Stimulated activated CD8-positive, alpha-beta memory T cell treated with anti-CD3 and anti-CD28 coated beads, Interleukin-4, amount 100 ng/mL, for 4 hours (primary cell): ENCODE data around the gene TMTC2.
"Not testable (repeated sequence)": the region's sequence is repeated elsewhere in the genome, so short reads cannot be mapped to it uniquely, and the experiment has no call there.

Experiments
- DNase-seq, 2 donors: peaks; one replicate each; pipeline ENCODE4 v3.0.0-alpha.2; 2020; ENCODE audit warnings: low read depth in 2 of 2, low spot score in 1 of 2

The TMTC2 gene

DNA sequence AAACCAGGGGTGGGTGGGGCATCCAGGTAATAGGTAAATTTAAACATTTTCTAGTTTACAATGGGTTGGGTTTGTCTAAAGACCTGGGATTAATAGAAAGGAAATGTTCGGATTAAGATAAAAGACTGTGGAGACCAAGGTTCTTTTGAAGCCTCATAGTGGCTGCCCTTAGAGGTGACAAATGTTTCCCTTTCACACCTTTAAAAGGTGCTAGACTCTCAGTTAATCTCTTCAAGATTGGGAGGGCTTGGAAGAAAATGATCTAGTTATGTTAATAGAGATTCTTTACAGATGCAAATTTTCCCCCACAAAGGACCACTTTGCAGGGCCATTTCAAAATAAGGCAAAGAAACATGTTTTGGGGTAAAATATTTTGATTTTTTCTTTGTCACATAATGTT, 39.0 kb downstream of the TMTC2 start:
- no peak for DNase-seq

DNA sequence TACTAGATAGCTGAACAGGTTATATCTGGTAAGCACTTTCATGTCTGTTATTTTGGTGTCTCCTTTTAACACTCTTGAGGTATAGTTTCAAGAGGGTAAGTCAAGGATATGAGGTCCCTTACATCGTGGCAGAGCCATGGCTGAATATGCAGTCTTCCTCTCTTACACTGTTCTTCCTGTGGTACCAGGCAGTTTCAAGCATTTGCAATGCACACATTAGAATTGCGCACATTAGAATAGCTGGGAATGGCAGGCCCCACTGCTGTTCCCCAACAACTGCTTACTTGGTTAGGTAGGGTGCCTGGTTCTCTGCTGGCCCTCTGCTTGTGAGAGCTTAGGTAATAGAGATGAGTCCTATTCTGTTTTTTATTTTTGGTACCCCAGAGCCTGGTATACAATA, 41.2 kb downstream of the TMTC2 start:
- DNase-seq: no peak

DNA sequence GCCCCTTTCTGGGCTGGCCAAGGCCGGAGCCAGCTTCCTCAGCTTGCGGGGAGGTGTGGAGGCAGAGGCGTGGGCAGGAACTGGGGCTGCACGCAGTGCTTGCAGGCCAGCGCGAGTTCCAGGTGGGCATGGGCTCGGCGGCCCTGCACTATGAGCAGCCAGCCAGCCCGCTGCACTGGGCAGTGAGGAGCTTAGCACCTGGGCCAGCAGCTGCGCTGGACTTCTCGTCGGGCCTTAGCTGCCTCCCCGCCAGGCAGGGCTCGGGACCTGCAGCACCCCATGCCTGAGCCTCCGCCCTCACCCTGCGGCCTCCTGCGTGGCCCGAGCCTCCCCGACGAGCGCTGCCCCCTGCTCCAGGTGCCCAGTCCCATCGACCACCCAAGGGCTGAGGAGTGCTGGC, 42.0 kb downstream of the TMTC2 start:
- DNase-seq: no peak

DNA sequence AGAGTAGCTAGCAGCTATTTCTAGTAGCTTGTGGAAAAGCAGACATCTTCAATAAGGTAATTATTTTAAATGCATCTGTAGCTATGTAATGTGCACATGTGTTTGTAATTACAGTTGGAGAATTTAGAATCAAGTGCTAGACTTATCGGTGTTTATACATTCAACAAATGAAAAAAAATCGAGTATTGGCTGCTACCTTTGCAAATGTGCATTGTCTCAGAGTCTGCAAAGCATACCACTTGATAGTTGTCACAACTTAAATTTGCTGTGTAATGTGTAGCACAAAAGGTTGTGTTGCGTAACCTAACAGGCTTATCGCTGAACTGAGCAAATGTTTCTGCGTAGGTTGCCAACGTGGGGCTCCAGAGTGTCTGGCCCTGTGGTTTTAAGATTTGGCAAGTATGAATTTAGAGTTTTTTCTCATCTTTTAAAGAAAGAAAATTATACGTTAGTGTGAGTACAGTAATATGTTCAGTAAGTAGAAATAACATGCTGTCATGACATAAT, 44.3 kb downstream of the TMTC2 start:
- DNase-seq: no peak

DNA sequence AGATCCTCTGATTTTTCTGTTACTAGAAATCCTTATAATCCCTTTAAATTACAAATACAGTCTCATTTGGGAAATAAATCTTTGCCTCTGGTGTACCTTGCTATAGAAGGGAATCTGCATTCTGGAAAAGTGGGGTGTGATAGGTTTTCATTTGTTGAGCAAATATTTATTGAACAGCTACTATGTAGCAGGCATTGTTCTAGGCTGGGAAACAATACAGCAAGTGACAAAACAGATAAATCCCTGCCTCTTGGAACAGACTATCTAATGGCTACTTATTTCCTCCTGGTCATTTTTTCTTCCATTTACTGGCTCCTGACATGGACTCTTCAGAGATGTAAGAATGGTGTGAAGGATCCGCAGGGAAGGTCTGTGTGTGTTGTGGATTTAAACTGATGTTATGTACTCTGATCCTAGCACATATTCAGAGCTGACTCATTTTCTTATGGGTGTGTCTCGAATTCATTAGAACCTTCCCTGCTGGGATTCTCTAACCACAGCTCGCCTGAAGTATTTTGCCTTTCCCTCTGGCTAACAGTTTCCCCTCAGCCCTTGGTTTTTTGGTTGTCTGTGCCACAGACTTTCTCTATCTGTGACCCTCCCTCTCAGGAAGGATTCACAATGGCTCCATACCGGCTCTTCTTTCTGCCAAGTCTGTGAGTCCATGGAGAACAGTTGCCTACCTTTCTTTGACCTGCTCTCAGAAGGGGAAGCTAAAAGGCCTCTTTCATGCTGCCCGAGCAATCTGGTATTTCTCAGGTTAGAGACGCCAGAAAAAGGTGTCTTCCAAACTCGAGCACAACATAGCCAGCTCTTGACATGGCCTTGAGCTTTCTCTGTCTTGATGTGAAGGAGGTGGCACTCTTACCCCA, 53.7 kb downstream of the TMTC2 start:
- no peak for DNase-seq

DNA sequence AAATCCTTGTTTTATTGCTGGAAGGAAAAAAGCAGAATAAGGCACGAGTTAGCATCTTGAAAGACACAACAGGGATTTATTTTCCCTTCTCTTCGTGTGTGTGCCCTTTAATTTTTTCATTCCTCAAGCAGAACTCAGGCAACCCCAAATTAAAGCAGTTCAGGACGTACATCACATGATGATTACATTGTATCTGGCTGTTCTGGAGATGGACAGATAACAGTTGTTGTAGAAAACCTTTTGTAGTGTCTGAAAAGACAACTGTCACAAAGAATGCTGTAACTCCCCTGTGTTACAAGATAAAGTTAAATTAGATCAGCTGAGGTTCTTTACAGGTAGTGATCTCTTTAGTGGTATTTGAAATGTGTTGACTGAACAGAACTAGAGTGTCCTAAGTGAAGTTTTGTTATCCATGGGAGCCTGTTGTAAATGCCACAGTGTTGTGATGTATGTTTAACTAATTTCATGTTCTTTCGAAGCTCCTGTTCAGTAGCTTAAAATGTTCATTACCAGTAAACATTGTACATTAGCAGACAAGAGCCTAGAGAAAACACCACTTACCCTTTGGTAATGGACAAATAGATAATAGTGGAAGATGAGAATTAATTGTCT, 58.5 kb downstream of the TMTC2 start:
- DNase-seq: no peak

DNA sequence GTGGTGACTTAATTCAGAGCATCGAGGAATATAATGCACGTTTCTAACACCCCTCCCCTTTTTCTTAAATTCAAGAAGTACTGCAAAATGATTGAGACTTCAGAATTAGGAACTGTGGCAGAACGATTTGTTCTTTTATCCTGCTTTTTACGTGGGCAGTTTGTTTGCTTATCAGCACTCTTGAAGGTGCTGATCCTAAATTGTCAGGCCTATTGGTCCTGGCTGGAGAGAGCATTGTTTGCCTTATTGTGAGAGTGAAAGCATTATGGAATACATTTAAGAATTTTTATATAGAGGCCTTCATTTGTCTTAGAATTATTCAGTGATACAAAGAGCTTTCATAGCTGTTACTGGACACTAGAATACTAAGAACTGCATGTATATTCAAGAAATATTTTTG, 59.1 kb downstream of the TMTC2 start:
- DNase-seq: no peak

DNA sequence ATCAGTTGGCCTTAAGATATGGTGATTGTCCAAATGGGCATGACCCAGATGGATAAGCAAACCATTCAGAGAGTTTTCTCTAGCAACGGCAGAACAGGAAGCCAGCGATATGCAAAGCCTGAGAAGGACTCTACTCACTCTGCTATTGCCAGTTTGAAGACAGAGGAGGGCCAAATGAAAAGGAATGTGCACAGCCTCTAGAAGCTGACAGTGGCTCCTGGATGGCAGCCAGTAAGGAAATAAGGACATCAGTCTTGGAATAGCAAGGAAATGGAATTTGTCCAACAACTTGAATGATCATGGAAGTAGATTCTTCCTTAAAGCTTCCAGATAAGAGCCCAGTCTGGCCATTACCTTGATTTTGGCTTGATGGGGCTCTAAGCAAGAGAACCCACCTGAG, 60.0 kb downstream of the TMTC2 start:
- no peak for DNase-seq

DNA sequence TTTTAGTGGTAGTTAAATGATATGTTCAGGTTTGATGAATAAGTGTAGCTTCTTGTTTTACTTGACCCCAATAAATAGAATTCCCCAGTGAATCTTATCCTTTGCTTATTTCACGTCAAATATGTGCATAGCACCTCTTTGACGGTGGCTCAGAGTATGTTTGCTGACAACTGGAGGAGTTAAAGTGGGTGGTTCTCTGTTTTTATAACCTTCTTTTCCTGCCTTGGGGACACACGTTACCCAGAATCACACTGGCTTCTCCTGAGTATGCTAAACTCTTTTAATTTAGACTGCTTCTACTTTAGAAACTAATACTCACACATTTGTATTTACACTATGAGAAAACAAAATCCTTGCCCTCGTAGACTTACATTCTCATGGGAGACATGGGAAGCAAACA, 62.3 kb downstream of the TMTC2 start:
- DNase-seq: no peak

DNA sequence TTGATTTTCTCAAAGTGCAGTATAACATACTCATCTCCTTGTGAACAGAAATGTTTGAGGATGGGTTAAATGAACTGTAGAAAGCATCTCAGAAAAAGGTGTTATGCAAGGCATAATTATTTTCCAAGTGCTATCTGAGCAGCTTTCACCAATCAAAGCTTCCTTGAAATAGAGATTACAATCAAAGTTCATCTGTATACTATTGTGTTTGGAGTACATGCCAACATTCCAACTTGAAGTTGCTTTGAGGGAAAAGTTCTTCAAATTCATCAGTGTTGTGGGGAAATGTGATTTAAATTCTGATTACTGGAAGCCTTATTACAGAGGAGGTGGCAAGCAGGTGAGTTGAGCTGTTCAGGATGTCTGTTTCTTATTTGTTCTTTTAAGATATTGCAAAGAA, 68.2 kb downstream of the TMTC2 start:
- DNase-seq: no peak

DNA sequence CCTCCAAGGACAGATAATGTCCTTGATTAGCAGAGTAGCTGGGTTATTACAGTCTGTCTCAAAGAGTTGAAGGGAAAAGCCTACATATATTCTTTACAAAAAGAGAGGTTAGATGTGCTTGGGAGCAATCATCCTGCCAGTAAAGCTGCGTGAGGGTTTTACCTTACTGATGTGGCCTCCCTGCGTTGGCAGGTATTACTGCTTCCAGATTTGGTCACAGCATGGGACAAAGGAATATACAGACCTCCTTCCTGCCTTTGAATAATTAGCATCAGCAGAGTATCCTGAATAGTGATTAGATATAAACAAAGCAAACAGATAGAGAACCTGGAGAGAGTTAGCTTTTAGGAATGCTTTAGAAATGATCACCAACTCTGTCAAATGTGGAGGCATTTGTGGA, 69.6 kb downstream of the TMTC2 start:
- no peak for DNase-seq

DNA sequence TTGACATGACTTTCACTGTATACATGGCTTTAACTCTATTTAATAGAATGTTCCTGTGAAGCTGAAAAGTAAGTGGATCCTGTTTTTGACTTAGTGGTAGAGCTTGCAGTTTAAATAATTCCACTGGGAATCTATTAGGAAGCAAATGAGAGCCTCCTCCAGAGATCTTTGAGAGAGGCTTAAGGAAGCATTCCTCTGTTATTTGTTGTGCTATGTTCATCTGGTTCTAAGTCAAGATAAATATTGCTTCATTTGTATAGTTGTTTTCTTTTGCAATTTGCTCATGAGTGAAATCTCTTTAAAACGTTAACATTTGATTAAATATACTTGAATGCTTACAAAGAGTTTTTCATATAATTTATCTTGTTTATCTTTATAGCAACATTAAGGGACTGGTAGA, 70.4 kb downstream of the TMTC2 start:
- no peak for DNase-seq

DNA sequence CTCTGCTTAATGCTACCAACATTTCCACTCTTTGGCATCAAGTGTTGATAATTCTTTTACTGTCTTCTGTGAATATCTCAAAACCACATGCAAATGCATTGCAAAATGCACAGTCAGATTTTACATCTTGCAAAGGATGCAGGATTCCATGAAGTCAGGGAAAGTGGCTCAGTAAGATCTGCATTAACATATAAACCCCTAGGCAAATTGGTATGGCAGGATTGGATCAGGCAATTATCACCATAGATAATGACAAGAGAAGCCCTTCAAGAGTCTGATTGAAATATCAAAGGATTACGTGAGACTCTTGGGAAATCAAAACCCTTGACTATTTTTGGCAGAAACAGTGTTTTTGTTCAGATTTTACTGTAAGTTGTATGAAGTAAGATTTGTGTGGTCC, 71.0 kb downstream of the TMTC2 start:
- no peak for DNase-seq

DNA sequence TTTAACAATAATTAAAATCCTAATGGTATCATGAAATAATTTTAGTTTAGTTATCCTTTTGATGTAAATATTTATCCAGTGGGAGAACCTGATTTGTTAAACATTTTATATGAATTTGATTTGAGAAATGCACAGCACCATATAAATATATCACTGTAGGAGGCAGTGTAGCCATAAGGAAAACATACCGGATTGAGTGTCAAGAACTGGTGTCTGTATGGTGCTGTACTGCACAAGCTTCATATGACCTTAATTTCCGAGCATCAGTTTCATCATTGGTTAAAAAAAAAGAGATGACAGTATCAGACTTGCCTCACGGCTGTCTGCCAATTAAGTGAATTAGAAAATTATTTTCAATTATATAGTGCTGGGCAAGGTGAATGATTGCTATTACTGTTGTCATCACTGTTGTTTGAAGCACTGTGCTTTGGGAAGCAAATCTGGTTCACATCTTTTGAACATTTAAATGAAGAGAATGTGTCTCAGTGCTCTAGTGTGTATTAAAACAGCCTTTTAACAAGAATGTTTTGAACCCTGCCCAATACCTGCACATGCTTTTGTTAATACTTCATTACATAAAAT, 72.1 kb downstream of the TMTC2 start:
- no peak for DNase-seq

DNA sequence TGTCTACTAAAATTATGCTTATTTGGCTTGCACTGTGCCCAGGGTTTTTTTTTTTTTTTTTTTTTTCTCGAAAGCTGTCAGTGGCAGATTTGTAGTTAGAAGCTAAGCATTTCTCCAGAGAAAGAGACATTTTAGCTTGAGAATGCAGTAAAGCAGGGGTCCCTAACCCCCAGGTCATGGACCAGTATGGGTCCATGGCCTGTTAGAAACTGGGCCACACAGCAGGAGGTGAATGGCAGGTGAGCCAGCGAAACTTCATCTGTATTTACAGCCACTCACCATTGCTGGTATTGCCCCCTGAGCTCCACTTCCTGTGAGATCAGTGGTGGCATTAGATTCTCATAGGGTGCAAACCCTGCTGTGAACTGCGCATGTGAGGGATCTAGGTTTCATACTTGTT, 73.7 kb downstream of the TMTC2 start:
- no peak for DNase-seq

DNA sequence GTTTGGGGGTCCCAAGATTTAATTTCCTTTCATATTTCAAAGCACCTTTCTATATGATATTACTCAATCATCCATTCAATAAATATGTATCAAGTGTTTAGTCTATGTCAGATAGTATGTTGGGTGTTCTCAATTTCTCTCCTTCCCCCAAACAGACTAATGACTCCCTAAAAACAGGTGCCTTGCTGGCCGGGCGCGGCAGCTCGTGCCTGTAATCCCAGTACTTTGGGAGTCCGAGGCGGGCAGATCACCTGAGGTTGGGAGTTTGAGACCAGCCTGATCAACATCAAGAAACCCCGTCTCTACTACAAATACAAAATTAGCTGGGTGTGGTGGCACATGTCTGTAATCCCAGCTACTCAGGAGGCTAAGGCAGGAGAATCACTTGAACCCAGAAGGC, 78.5 kb downstream of the TMTC2 start:
- not testable (repeated sequence) for DNase-seq

DNA sequence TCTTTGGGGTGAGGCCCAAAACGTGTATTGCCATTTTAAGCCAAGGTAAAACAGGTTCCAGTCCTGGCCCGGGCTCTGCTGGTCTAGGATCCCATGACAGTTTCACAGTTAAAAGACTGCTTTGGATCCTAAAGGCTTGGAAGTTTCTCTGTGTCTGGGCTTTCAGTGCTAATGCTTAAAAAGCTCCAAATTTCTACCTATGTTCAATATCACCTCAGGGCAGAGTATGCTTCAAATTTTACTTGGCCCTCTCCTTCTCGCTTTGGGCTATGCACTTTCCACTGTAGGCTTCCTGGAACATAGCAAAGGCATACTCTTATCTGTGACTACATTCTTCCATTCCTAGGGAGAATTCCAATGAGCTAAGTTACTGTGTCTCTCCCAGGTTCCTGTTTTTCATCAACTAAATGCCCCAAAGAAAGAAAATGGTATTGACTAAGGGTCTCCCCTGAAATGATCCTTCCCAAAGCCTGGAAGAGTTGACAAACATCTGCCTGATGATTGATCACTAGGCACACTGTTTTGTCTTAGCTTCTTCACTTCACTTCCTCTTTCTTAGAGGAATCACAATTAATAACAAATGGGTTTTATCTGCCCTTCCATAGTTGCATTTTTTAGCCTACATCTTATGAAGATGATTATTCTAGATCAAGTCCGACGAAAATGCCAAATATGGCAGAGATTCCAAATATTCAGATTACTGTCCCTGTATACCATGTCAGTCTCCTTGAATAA, 79.4 kb downstream of the TMTC2 start:
- DNase-seq: no peak

DNA sequence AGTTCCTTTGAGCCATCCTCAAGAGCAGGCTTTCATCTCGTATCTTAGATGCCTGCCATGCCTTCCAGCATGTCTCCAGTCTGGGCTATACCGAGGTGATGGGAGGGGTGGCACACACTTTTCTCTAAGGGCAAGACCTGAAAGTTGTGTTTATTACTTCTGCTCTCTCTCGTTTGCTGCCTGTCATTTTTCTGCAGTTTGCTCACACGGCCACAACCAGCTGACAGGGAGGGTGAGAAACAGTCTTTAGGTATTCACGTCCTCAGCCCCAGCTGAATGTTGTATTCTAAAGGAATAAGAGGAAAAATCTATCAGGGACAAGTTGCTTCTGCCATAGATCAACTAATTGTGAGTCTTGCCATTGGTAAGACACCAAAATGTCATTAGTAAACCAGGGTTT, 88.0 kb downstream of the TMTC2 start:
- no peak for DNase-seq

DNA sequence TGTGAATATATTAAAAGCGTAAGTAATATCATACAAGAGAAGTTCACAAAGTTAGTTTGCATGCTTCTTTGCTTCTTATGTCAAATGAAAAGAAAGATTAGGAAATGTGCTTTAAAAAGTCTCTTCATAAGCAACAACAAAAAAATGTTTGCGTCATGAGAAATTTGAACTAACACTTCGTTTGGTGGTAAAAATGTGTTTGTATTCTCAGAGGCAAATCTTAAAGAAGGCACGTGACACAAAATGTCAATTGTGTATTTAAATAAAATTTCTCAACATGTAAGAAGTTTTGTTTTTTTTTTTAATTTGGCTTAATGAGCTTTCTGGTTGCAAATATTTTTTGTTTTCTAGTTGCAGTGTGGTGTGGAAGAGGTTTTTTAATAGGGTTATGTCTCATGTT, 93.8 kb downstream of the TMTC2 start:
- DNase-seq: no peak

DNA sequence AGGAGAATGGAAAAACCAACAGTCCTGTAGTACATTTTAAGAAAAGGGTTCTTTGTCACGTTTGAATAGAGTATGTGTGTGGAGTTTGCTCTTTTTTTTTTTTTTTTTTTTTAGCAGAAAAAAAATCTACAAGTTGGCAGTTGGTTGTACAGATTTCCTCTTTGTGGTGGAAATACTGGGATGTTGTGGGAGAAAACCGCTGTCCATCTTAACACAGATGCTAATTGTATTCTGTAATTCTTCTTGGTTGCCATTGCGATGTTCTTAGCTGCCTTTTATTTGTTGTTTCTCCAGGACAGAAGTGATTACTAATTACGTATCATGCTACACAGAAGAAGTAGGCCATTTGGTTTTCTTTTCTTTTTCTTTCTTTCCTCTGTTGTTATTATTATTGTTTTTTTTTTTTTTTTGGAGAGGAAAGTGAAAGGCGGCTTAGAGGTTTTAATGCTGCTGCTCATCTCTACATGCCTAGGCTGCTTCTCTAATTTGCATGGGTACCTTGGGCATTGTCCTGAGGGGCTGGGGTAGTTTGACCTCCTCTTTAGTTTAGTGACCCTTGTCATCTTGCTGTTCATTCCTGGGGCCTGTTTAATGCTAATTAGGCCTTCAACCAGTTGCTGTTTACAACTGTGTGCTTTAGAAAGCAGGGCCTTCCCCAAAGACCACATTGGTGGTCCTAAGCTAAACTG, 94.7 kb downstream of the TMTC2 start:
- DNase-seq: no peak

DNA sequence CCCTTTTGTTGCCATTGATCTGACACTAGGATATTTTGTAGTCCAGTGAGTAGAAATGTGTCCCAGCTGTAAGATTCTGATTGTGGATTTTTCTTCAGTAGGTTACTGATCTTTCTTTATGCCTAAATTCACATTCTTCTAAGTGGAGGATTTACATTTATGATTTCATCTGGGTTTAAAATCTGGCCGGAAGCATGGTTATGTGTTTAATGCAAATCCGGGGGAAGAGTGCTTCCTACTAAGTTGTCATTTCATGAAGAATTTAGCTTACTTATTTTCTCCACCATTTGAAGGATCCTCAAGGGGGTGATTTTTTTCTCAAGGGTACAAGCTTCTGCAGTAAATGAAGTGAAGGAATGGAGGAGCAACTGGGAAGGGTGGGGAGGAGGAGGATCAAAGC, 96.7 kb downstream of the TMTC2 start:
- DNase-seq: no peak
